Measurements from ENCODE around the gene OPALIN.

DNA sequence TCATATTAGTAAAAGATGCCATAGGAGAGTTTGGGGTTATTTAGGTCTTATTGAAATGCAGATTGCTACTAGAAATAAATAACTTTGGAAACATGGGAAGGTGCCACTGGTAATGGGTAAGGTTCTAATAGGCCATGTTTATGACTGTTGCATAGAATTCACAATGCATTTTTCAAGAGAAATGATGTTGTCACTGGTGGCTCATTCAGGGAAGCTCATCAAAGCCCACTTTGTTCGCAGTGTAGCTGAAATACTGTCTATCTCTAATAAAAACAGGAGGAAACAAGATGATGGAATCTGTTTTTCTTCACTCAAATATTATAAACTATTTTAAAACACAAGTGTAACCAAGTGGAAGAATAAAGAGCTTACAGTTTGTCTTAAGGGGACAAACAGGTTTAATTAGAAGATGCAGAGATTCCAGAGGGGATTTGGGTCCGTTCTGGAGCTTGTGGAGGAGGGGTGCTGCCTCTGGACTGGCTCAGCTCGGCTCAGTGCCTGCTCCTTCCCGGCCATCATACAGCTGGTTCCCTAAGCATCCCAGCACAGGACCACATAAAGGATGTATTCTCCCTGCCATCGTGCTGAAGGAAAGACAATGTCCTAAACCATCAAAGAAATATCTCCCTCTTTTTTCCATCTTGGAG lies 20.4 kb downstream of the OPALIN start:
- TF ChIP-seq, protein P1, sequence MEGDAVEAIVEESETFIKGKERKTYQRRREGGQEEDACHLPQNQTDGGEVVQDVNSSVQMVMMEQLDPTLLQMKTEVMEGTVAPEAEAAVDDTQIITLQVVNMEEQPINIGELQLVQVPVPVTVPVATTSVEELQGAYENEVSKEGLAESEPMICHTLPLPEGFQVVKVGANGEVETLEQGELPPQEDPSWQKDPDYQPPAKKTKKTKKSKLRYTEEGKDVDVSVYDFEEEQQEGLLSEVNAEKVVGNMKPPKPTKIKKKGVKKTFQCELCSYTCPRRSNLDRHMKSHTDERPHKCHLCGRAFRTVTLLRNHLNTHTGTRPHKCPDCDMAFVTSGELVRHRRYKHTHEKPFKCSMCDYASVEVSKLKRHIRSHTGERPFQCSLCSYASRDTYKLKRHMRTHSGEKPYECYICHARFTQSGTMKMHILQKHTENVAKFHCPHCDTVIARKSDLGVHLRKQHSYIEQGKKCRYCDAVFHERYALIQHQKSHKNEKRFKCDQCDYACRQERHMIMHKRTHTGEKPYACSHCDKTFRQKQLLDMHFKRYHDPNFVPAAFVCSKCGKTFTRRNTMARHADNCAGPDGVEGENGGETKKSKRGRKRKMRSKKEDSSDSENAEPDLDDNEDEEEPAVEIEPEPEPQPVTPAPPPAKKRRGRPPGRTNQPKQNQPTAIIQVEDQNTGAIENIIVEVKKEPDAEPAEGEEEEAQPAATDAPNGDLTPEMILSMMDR (IDR thresholded peaks at IDR 0.05), result no peak
- TF ChIP-seq POLR2A (IDR thresholded peaks at IDR 0.05), result no peak
